ENCODE measurements around the gene LAMP1. TPM values are rescaled to one million over a fixed set of nuclear protein-coding genes. Genes with fewer than 3 reads are reported as not detected.

Gene LAMP1
- total RNA-seq, 2 experiments from 2014 or later = 58.4 to 61.2 TPM

DNA sequence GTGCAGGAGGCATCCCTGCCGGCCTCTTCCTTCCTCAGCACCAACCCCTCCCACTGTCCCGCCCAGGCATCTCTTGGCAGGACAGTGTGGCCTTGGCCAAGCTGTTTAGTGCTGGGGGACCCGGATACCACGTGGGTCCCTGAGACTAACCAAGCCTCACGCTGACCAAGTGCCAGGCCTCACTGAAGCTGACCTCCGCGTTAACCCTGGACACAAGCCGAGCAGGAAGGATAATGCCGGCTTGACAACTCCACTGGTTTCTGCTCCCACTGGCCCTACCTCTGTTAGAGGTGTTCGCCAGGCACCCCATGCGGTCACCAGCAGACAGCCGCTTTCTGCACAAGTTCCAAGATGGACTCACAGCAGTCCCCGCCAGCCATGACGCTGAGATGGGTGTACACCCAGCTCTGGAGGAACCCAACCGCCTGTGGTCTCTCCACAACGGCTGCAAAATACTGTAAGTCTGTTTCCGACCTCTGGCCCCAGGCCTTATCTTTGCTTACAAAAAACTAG is 54.5 kb downstream of the LAMP1 start:
- H3K9me3 Mint-ChIP-seq = no peaks in the 10 kb centered on the region
- no peak for DNase-seq
- no peaks in the 10 kb centered on the region for H3K4me1 Mint-ChIP-seq
- H3K36me3 Mint-ChIP-seq = no peaks in the 10 kb centered on the region
- H3K4me3 Mint-ChIP-seq = no peak overlapping the region
- H3K27ac Mint-ChIP-seq = no peak overlapping the region
- peaks cover 5% of the 10 kb centered on the region for H3K27me3 Mint-ChIP-seq

DNA sequence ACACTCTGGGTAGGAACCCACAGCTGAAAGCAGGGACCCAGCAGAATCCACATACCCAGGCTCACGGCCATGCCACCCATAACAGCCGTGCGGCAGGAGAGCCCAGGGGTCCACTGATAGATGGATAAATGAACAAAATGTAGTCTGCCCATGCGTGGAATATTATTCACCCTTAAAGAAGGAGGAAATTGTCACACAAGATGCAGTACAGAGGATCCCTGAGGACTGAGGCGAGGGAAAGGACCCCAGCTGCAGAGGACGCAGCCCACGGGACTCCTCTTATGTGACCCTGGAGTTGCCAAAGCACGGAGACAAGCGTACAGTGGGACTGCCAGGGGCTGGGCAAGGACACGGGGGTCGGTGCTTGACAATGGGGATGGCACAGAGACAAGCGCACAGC is 56.2 kb downstream of the LAMP1 start:
- no peak for DNase-seq
- no peaks in the 10 kb centered on the region for H3K36me3 Mint-ChIP-seq

DNA sequence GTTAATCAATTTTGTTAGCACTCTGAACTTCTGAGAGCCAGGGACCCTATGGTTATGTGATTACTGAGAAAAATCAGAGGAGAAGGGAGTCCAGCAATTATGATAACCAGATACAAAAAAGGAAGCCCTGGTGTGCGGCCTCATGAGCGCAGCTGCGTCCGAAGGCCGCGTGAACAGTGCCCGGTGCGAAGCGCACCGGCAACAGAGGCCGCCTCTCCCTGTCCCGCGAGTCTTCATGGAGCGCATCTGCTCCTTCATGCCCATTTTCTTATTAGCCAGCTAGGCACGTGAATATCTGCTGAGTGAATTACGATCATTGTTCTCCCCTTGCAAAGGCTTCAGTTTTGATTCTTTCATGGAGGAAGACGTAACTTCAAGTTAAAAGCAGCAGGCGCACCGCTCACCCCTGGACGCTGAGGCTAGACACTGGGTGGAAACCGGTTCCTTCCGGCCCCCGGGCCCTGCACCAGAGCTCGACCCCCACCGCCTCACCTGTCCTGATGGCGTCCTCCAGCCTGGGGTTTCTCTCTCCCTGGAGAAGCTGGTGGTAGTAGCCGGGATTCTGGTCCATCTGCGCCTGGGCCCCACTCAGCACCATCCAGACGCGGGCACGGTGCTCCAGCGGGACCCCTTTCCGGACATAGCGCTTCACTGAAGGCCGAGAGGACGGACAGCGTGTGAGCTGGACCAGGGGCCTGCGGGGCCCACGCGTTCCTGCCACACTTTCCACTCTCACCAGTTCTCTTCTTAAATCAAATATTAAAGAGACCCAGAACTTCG is 58.0 kb downstream of the LAMP1 start:
- no peaks in the 10 kb centered on the region for H3K9me3 Mint-ChIP-seq
- no peak overlapping the region for H3K4me3 Mint-ChIP-seq
- DNase-seq = no peak
- no peaks in the 10 kb centered on the region for H3K4me1 Mint-ChIP-seq
- H3K27ac Mint-ChIP-seq = no peak overlapping the region
- H3K36me3 Mint-ChIP-seq = no peaks in the 10 kb centered on the region
- H3K27me3 Mint-ChIP-seq = peaks cover 12% of the 10 kb centered on the region

More for the DNA sequence above, 56.2 kb downstream of the LAMP1 start:
- no peak overlapping the region for H3K4me3 Mint-ChIP-seq
- no peak overlapping the region for H3K27ac Mint-ChIP-seq
- H3K27me3 Mint-ChIP-seq = peaks cover 7% of the 10 kb centered on the region
- no peaks in the 10 kb centered on the region for H3K4me1 Mint-ChIP-seq
- no peaks in the 10 kb centered on the region for H3K9me3 Mint-ChIP-seq

DNA sequence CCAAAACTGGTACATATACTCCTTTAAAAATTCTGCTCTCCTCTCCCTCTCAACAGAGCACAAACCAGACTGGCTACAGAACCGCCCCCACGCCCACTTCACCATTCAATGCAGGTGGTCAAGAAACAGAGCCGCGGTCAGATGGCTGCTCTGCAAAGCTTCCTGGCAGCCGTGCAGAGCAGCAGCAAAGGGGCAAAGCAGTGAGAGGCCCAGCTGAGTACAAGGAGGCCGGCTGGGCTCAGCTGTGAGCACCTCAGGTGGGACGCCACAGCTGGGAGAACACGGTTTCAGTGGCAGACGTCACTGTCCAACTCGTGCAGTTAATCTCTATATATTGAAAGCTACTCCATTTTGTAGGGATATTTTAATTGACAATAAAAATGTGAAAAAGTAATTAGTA is 58.6 kb downstream of the LAMP1 start:
- H3K4me1 Mint-ChIP-seq = no peaks in the 10 kb centered on the region
- DNase-seq = no peak
- H3K9me3 Mint-ChIP-seq = no peaks in the 10 kb centered on the region
- no peak overlapping the region for H3K27ac Mint-ChIP-seq
- H3K36me3 Mint-ChIP-seq = no peaks in the 10 kb centered on the region
- no peak overlapping the region for H3K4me3 Mint-ChIP-seq
- peaks cover 18% of the 10 kb centered on the region for H3K27me3 Mint-ChIP-seq

DNA sequence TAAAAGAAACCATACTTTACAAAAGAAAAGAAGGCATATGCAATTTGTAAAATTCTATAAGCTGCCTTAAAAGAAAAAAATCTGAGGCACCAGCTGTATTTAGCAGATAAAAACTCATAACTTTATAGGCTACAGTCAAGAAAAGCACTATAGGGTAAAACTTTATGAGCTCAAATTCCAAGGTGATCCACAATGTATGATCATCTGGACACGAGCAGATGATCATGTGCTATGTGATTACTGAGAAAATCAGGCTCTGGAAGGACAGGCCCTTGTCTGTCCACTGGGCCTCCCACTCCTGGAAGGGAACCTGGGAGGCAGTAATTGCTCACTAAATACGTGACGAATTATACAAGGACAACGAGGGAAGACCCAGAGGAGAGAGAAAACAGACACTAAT is 59.6 kb downstream of the LAMP1 start:
- Mint-ChIP-seq H3K36me3 (no peaks in the 10 kb centered on the region), H3K27me3 (peaks cover 27% of the 10 kb centered on the region), H3K9me3 (no peaks in the 10 kb centered on the region), H3K4me1 (no peaks in the 10 kb centered on the region), H3K27ac (no peak overlapping the region), H3K4me3 (no peak overlapping the region)
- DNase-seq = no peak

DNA sequence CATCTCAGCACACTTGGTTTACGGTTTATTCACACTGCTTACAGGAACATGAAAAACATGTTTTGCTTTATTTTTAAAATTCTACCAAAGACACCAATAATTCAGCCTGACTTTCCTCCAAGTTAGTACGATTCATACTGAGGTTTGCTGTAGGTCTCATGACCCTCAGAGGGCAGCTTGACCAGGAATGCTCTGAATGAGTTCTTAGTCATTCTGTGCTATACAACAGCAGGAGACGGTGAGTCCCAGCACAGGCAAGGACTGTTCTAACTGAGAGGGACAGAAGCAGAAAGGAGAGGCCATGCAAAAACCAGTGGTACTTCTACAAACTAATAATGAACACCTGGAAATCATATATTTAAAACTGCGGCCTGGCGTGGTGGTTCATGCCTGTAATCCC is 60.5 kb downstream of the LAMP1 start:
- Mint-ChIP-seq H3K9me3 (no peaks in the 10 kb centered on the region), H3K4me1 (no peaks in the 10 kb centered on the region), H3K4me3 (no peak overlapping the region), H3K27ac (no peak overlapping the region), H3K27me3 (peaks cover 35% of the 10 kb centered on the region), H3K36me3 (no peaks in the 10 kb centered on the region)
- DNase-seq = no peak

DNA sequence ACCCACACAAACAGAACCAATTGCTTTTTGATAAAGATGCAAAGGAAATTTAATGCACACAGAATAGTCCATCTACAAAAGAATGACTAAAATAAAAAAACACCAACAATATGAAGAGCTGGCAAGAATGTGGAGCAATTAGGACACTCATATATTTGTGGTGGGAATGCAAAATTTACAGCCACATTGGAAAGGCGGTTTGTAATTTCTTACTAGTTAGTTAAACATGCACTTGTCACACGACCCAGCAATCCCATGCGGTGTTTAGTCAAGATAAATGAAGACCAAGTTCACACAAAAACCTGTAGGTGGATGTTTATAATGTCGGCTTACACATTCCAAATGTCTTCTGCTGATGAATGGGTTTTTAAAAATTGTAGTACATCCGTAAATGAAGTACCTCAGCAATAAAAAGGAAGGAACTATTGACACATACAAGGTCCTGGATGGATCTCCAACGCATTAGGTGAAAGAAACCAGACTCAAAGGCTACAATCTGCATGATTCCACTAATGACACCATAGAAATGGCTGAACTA is 61.7 kb downstream of the LAMP1 start:
- Mint-ChIP-seq H3K27ac (no peak overlapping the region), H3K9me3 (no peaks in the 10 kb centered on the region), H3K4me3 (no peak overlapping the region), H3K27me3 (peaks cover 40% of the 10 kb centered on the region), H3K36me3 (no peaks in the 10 kb centered on the region), H3K4me1 (no peaks in the 10 kb centered on the region)
- DNase-seq = no peak

DNA sequence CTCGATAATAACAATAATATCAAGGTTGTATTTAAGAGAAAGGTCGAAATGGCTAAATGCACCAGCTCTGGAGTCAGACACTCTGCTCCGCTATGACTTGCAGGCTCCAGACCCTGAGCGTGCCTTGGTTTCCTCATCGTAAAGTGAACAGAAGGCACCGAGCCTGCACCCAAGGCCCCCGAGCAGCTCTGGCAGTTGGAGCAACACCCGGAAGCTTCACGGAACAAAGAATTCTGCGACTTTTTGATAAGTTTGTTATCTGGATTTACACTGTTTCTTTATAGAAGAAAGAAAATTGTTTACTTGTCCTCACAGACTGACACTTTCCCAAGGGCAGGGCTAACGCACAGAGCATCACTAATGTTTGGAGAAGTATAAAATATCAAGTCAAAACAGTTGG is 62.5 kb downstream of the LAMP1 start:
- peaks cover 40% of the 10 kb centered on the region for H3K27me3 Mint-ChIP-seq
- H3K27ac Mint-ChIP-seq = no peak overlapping the region
- H3K4me3 Mint-ChIP-seq = no peak overlapping the region
- H3K9me3 Mint-ChIP-seq = no peaks in the 10 kb centered on the region
- no peaks in the 10 kb centered on the region for H3K4me1 Mint-ChIP-seq
- H3K36me3 Mint-ChIP-seq = no peaks in the 10 kb centered on the region
- DNase-seq = no peak

DNA sequence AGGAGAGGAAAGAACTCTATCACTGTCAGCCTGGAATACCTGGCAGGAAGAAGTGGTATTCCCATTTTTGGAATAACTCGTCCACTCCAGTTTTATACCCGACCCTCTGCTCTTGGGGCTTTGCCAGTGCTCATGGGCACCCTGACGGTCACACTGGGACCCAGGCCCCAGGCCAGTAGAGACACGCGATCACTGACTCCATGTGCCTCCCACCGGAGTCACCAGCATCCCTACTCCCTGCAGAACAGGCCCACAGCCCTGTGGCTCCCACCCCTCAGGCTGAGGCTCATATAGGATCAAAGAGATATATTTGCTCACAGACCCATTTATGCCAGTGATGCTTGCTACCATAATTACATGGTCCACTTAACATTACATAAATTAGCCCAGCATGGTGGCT is 63.4 kb downstream of the LAMP1 start:
- Mint-ChIP-seq H3K36me3 (no peaks in the 10 kb centered on the region), H3K27me3 (peaks cover 45% of the 10 kb centered on the region), H3K4me3 (no peak overlapping the region), H3K4me1 (no peaks in the 10 kb centered on the region), H3K9me3 (no peaks in the 10 kb centered on the region), H3K27ac (no peak overlapping the region)
- no peak for DNase-seq

DNA sequence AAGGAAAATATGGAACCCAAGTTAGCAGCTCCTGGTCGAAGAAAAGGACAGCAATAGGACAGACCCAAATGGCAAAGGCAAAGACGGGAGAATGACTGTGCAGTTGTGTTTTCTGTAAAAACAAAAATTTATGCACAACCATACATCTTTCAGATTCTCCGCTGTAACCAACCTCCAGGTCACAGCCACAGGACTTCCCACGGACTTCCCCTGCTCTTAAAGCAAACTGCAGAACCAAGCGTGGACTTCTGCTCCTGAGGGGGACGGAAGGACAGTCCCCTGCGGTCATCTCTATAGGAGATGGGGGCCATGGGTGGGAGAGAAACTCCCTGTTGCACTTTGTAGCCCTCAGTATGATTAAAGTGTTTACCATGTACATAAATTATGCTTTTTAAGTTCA is 64.4 kb downstream of the LAMP1 start:
- no peak for DNase-seq
- no peak overlapping the region for H3K27ac Mint-ChIP-seq
- H3K27me3 Mint-ChIP-seq = peaks cover 54% of the 10 kb centered on the region
- H3K36me3 Mint-ChIP-seq = no peaks in the 10 kb centered on the region
- H3K4me3 Mint-ChIP-seq = no peak overlapping the region
- H3K4me1 Mint-ChIP-seq = no peaks in the 10 kb centered on the region
- H3K9me3 Mint-ChIP-seq = no peaks in the 10 kb centered on the region

DNA sequence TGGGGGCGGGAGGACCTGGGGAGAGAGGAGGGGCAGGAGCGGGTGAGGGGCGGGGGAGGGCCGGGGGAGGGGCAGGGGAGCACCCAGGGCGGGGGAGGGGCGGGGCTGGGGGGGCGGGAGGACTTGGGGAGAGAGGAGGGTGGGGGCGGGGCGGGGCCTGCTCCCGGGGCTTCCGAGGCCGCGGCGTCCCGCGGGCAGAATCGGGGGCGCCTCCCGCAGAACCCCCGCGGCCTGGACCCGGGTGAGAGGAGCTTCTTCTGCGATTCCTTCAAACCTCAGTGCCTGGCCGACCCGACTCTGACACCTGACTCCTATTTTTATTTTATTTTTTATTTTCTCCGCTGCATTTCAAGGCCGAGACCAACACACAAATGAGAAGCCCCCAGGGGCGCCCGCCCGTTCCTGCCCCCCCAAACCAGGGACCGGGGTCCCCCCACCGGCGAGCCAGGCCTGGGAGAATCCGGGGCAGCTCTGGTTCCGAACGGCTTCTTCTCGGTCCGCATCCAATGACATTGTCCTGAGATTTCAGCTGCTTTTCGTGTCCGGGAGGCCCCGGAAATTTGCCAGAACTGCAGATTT is 67.4 kb downstream of the LAMP1 start:
- Mint-ChIP-seq H3K4me1 (no peaks in the 10 kb centered on the region), H3K9me3 (no peaks in the 10 kb centered on the region), H3K4me3 (no peak overlapping the region), H3K27ac (no peak overlapping the region), H3K27me3 (peaks cover 50% of the 10 kb centered on the region), H3K36me3 (no peaks in the 10 kb centered on the region)
- no peak for DNase-seq

DNA sequence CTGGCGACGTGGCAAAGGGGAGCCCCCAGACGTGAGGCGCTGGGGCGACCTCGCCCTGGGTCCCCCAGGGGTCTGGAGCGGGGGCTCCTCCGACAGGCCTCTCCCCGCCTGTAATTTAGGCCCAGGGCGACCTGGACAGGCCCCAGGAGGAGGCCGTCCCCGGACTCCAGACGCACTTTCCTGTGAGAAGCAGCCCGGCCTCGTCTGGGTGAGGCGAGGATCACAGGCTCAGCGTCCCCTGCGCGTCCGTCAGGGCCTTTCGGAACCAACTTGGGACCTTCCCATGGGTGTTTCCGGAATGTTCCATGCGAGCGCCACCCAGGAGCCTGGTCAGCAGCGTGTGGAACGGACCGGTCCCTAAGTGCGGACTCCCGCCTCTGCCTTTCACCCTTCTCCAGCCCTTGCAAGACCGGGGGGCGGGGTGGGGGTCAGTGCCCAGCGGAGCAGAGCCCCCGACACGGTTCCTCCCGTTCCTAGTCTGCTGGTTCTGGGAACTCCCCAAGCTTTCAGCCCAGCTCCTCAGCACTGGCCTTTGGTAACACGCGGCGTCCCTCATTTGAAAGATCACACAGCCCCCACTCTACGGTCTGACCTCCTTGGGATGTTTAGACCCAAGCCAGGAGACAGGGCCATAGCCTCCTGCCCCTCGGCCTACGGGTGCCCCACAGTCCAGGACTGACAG is 68.0 kb downstream of the LAMP1 start:
- no peak for DNase-seq
- Mint-ChIP-seq H3K36me3 (no peaks in the 10 kb centered on the region), H3K27me3 (peaks cover 45% of the 10 kb centered on the region), H3K4me3 (no peak overlapping the region), H3K27ac (no peak overlapping the region), H3K4me1 (no peaks in the 10 kb centered on the region), H3K9me3 (no peaks in the 10 kb centered on the region)

DNA sequence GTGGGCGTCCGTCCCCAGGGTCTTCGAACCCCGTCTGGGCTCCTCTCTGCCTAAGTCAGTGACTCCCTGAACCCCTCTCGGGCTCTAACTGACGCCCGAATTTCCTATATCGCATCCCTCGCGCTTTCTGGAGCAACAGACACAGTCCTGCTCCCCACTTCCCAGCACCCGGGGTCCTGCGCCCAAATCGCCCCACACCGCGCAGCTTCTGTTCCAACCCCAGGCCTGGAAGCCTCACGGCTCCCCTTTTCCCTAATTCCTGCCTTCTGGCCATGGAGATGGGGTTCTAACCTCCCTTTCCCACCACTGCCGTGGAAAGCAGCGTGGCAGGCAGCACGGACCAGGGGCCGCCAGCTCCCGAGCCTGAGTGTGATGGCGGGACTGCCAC is 68.5 kb downstream of the LAMP1 start:
- Mint-ChIP-seq H3K4me3 (peak overlapping the region; percentile 3), H3K27ac (no peak overlapping the region), H3K9me3 (no peaks in the 10 kb centered on the region), H3K36me3 (no peaks in the 10 kb centered on the region), H3K4me1 (no peaks in the 10 kb centered on the region), H3K27me3 (peaks cover 40% of the 10 kb centered on the region)
- no peak for DNase-seq

DNA sequence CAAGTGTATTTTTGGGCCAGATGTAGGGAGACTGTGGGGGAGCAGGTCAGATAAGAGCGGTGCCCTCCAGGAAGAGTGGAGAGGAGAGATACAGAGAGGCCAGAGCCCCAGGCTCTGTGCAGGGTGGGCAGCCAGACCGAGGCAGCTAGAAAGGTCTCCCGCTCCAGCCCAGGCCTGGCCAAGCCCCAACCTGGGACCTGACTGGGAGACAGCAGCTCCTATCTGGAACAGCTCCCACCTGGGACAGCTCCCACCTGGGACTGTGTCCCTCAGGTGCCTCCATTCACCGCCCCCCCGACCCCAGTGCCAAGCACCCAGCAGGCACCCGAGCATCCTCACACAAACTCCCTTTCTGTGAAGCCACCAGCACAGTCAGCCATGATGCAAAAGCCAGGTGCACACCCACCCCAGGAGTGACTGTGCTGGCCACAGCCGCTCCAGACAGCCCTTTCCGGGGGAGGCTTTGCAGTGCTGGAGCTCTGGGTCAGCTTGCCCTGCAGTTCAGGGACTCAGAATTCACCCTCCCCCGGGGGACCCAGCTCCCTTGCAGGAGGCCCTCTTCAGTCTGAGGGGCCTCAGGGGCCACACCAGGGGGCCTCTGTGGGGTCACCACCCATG is 69.0 kb downstream of the LAMP1 start:
- H3K36me3 Mint-ChIP-seq = no peaks in the 10 kb centered on the region
- no peaks in the 10 kb centered on the region for H3K4me1 Mint-ChIP-seq
- DNase-seq = no peak
- H3K27me3 Mint-ChIP-seq = peaks cover 36% of the 10 kb centered on the region
- no peak overlapping the region for H3K27ac Mint-ChIP-seq
- H3K9me3 Mint-ChIP-seq = no peaks in the 10 kb centered on the region
- peak overlapping the region; percentile 3 for H3K4me3 Mint-ChIP-seq

DNA sequence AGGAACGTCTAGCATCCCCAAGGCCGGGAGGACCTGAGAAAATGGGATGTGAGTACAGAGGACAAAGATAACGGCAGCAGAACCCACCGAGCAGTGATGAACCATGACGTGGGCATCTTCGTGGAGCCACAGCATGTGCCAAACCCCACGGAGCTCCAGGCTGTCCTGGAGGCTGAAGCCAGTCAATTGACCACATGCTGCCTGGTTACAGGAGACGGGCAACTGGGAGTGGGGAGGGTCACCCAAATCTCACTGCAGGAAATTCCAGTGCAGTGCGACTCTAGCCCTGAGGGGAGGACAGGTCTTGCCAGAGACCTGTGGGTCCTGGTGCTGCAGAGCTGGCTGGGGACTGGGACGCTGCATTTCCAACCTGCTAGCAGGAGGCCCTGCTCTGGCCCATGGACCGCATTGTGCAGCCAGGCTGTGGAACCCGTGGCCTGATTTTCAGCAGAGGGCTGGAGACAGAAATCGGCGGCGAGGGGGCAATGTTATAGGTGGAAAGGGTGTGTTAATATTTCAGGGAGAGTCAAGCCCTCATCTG is 70.1 kb downstream of the LAMP1 start:
- H3K27ac Mint-ChIP-seq = no peak overlapping the region
- H3K4me1 Mint-ChIP-seq = no peaks in the 10 kb centered on the region
- H3K9me3 Mint-ChIP-seq = no peaks in the 10 kb centered on the region
- H3K27me3 Mint-ChIP-seq = peaks cover 27% of the 10 kb centered on the region
- H3K36me3 Mint-ChIP-seq = no peaks in the 10 kb centered on the region
- no peak for DNase-seq
- H3K4me3 Mint-ChIP-seq = no peak overlapping the region

All from activated naive CD8-positive, alpha-beta T cell treated with anti-CD3 and anti-CD28 coated beads for 36 hours (primary cell).